HG03571 (cell line): ENCODE results near the gene TRIM36.

Experiments
- ATAC-seq: cut with Tn5 transposase; IDR thresholded peaks from one replicate; pipeline ENCODE4 v1.9.1; 2021; ENCODE audit not compliant: unreplicated experiment

Gene TRIM36

DNA sequence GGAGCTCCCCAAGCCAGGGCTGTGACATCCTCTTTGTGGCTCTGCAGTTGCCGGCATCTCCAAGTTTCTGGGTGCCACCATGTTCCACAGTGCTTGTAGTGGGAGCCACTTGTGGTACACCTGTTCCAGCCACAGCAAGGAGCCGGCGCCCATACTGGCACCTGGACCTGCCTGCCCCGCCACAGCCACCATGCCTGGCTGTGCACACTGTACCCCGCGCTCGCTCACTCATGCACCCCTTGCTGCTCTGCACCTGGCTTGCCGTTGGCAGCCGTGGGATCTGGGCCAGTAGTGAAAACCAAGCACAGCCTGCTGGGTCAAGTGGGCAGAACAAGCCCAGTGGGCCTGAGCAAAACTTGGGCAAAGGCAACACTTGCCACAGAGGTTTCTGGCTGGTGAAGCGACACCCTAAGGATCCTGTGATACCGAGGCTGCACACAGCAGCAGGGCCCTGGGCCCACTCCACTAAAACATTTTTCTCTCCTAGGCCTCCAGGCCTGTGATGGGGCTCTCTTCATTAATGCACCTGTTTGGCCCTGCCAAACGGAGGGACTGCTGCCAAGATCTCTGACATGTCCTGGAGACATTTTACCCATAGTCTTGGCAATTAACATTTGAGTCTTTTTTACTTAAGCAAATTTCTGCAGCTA lies 2.8 kb downstream of the TRIM36 start:
- no peak for ATAC-seq

DNA sequence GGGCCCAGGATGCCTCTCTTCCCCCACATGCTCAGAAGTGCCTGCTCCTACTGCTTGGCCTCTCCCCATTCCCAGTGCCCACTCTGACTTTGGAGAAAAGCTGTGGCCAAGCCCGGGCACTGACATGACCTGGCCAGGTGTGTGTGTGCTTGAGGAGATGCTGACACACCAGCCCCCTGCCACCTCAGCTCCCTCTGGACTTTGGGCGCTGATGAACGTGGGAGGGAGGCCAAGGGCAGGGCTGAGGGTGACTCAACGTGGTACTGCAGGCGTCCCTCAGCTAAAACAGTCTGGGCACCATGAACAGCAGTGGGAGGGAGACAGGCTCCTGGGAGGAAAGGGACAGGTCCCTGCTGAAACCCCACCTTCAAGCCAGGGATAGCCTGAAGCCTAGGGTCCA lies 3.9 kb downstream of the TRIM36 start:
- ATAC-seq = no peak

DNA sequence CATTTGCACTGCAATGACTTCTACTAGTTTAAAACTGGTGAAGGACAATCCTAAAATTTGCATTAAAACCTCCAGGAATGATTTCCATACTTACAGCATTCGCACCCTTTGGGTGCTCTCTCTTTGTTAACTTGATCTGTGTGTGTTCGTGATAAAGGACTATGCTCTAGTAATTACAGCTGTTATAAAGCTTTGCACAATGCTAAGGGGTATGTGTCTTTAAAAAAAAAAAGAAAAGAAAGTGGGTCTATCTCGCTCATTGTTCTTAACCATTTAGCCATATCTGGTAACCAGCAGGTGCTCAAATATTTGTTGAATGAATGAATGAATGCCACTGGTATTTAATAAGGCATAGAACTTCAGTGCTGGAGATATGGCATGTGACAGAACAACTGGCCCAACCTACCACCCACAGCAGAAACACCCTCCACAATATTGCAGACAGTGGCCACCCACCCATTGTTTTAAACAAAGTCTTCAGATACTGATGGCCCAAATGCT lies 8.7 kb downstream of the TRIM36 start:
- ATAC-seq = no peak

DNA sequence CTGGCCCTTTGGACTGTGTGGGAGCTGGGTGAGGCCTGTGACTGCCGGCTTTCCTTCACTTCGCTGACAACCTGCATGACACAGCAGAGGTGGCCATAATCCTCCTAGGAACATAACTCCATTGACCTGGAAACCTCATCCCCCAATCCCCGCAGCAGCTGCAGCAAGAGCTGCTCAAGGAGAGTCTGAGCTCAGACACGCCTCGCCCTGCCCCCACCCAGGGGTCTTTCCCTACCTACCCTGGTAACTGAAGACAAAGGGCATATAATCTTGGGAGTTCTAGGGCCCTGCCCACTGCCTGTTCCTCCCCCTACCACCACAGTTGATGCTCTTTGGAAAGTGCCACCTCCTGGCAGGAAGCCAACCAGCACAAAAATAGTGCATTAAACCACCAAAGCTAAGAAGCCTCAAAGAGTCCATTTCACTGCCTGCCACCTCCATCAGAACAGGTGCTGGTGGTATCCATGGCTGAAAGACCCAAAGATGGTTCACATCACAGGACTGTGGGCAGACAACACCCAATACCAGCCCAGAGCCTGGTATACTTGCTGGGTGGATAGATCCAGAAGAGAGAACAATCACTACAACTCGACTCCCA lies 18.4 kb downstream of the TRIM36 start:
- no peak for ATAC-seq

DNA sequence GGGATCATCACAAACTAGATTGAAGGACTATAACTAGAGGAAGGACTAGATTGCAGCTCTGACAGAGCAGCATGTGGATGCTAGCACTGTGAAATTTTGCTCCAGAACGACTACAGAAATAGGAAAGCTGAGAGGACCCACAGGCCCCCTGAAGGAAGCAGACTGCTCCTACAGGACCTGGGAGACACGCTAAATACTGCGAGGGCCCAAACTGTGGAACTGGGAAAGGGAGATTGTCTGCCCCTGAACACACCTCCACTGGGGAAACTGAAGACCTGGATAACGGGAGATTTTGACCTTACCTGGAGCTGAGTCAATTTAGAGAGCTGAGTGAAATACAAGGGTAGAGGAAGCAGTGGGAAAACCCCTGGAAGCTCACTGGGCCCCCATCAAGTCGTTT lies 19.2 kb downstream of the TRIM36 start:
- ATAC-seq = no peak

DNA sequence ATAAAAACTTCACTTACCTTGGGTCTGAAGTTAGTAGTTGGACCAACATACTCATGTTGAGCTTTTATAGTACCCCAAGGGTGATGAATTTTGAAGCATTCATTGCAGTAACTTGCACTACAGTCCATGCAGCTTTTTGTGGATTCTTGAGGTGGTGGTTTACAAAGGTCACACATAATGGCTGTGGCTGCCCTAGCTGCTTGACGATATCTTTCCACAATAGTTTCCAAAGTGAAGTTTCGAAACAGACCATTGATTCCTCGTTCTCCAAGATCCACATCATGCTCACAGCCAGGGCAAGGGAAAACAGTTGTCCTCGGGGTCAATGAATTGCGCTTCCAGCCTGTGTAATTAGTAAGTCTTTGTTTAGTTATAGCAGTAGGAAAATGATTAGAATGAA lies 22.7 kb downstream of the TRIM36 start:
- ATAC-seq = no peak

DNA sequence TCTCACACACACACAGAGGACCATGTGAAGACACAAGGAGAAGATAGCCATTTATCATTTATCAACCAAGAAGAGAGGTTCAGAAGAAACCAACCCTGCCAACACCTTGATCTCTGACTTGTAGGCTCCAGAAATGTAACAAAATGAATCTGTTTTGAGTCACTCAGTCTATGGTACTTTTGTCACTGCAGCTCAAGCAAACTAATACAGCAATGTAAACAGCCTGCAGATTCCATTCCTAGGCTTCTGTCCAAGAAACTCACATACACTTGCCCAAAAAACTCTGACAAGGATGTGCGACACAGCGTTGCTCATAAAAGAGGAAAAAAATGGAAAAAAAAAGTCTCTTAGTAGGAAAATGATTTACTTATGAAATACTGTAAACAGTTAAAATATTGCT lies 33.4 kb downstream of the TRIM36 start:
- no peak for ATAC-seq

DNA sequence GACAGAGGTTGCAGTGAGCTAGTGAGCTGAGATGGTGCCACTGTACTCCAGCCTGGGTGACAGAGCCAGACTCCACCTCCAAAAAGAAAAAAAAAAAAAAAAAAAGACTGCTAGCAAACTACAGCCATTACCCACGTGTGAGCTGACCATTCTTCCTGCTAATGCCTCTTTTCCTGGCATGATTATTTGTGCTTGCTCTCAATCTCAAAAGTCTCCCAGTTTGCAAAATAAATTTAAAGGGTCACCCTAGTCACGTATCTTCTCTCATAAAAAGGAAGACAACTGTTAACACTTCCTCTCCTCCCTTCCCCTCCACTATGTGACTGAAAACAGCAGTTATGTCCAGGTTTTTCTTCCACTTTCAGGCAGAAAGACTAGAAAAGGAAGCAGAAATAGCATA lies 37.2 kb downstream of the TRIM36 start:
- no peak for ATAC-seq

DNA sequence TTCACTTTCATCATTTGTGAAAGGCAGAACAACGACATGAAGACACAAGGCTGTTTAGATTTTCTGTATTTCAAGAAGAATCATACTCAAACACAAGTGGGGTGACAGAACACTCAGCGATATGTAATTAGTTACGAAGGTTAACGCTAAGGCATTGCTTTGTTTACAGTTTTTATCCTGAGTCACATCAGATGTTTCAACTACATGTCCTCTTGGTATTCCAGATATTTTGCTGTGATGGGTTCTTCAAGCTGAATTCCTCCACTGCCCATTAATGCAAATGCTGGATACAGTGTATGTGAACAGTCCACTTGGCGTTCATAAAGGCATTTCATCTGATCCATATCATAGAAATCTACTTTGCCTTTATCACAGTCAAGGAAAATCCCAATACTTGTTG lies 43.4 kb downstream of the TRIM36 start:
- no peak for ATAC-seq

DNA sequence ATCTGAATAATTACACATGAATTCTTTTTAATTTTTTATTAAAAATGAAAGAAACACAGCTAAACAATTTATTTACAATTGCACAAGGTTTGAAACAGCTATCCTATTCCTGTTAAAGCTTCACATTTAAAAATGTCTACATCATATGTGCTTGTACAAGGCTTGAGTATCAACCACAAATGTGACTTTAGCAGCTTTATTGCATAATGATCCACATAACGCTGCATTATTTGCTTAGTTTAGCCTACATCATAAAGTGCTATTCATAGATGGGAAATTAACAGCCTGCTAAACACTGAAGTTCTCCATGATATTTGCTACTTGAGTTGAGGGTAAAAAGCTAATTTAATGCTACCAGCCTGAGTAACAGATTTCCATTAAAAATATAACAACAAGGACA lies 45.0 kb downstream of the TRIM36 start:
- no peak for ATAC-seq

DNA sequence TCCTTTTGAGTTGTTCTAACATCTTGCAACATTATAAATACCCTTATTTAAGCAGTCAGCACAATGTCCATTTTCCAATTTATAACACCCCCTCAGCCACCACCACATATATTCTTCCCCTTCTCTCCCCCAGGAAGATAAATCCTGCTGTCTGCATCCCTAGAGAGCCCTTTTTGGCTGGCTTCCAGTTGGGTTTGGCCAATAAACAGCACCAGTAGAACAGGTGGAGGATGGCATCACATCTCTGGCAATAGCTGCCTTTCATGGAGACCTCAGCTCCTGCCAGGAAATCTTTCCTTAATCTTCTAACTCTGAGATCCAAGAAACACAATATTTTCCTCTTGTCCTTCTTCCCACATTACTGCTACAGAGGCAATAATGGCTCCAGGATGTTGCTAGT lies 53.7 kb downstream of the TRIM36 start:
- no peak for ATAC-seq

DNA sequence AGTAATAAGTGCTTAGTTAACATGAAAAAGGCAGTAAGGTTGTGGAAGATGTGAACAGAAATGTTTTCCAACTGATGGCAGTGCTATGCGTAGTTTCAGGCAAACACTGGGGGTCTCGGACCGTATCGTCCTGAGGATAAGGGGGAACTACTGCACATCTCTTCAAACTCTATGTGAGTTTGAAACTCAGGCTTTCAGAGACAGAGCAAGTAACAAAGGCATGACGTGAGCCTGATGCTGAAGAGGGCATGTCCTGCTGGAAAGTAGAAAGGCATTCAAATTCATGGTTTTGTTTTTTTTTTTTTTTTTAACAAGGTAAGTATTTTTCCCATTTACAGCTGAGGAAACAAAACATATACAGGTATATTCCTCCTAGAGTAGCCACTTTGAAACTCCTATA lies 59.9 kb downstream of the TRIM36 start:
- no peak for ATAC-seq

DNA sequence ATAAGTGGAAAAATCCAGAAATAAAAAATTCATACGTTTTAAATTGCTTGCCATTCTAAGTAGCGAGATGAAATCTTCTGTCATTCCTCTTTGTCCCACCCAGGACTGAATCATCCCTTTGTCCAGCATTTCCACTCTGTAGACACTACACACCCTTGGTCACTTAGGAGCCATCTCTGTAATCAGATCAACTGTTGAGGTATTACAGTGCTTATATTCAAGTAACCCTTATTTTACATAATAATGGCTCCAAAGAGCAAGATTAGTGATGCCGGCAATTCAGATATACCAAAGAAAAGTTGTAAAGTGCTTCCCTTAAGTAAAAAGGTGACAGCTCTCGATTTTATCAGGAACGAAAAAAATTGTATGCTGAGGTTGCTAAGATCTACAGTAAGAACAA lies 60.4 kb downstream of the TRIM36 start:
- ATAC-seq = no peak

DNA sequence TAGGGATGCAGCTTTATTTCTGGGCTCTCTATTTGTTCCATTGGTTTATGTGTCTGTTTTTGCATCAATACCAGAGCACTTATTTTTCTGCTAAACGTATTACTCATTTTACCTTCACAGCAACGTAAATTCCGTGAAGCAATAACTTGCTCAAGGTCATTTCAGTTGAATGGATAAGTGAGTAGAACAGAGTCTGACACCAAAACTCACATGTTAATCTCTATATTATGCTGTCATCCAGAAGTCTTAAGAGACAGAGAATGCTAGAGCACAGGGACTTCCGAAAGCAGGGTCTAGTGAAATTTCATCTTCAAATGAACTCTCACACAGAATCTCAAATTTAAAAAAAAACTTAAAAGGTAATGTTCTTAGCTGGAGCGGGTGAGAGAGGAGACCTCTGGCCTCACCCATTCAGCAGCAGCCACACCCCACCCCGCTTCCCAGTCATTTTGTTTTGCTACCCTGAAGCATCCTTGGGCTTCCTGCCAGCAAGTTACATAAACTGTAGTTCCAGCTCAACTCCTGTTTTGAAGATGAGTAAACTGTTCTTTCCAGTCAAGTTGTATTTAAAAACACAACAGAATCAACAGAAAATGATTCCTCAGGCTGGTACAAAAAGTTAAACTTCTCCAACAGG lies 69.3 kb downstream of the TRIM36 start:
- no peak for ATAC-seq

DNA sequence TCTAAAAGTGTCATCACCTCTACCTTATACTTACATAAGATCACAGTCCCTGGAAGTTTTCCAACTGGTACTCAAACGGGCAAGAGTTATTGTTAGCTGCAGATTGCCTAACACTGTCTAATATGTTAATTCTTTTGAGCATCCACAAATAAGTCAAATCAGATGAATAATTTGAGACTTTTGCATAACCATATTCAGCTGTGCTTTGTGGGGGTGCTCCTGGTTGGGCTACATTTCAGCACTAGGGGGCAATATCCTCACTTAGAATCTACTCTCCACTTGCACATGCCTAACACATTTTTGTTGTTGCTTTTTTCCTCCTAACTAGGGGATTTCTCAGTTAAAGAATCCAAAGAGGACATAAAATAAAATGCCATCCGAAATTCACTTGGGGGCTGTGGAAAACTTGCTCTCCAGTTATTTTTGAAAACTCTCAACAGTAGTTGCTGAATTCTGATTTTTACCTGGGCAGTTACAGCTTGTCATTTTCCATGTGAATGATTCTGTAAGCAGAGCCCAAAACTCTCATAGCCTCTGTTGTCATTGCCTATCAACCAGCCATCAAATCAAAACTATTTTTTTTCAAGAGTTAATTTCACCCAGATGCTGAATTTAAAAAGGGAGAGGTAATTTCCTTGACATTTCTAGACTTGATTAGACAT lies 71.5 kb downstream of the TRIM36 start:
- ATAC-seq = peak; percentile 78

DNA sequence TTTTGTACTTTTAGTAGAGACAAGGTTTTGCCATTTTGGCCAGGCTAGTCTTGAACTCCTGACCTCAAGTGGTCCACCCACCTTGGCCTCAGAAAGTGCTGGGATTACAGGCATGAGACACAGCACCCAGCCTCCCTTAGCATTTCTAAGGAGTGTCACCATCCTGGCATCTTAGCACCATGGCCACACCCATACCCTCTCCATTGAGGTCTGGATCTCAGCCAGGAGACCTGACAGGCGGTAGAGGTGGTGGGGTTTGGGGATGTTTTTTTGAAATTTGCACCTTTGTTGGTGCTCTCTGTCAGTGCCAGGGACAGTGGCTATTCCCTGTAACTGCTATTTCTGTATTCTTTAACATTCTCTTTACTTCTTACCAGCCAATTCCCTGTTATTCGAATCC lies 72.5 kb downstream of the TRIM36 start:
- no peak for ATAC-seq

DNA sequence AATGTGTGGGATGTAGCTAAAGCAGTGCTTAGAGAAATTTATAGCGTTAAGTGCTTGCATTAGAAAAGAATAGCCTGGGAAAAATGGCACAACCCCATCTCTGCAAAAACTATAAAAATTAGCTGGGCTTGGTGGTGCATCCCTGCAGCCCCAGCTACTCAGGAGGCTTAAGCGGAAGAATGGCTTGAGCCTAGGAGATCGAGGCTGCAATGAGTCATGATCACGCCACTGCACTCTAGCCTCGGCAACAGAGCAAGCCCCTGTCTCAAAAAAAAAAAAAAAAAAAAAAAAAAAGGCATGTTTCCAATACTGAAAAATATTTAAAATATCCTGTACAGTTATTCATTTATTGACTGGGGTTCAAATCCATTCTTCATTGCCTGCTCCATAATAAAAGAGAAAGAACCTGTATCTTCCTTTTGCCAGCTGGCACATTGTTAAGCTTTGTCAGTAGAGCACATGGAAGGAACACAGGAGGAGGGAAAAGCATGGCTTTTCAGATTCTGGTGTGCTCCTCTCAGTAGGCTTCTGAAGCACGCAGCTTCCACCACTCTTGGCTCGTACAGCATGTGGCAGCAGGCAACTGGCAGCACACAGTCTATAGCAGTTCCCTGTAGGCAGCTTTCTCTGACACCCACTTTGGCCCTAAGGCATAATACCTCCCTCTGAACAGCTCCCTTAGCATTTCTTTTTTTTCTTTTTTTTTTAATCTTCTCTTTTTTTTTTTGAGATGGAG lies 73.5 kb downstream of the TRIM36 start:
- ATAC-seq = no peak

DNA sequence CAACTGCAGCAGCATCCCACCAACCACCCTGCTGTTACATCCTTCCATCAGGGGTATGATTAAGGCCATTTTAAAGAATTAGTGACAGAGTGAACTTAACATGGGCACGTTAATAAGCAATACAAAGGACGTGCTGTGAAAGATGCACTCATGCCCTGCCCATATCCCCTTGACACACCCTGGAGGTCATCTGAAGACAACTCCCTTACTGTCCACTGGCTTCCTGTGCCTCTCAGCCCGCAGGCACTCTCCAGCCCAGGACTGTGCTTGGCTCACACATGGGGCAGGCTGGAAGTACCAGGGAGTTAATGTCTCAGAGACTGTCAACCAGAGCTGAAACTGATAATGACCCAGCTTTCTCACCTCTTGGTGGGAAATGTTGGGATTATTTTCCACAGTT lies 81.8 kb downstream of the TRIM36 start:
- no peak for ATAC-seq

DNA sequence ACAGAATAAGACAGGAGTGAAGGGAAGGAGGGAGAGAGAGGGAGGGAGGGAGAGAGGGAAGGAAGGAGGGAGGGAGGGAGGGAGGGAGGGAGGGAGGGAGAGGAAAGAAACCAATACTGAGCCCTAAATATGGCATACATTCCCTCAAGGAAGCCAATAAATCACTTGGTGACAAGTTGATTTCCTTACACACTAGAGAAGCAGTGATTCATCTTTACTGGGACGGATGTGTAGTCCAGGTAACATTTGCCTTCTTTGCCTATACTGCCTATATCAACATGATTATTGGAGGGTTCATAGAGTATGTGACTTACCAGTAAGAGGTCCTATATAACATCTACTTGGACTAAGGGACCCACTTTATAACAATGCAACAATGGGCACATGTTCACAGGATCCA lies 83.2 kb downstream of the TRIM36 start:
- ATAC-seq = no peak

DNA sequence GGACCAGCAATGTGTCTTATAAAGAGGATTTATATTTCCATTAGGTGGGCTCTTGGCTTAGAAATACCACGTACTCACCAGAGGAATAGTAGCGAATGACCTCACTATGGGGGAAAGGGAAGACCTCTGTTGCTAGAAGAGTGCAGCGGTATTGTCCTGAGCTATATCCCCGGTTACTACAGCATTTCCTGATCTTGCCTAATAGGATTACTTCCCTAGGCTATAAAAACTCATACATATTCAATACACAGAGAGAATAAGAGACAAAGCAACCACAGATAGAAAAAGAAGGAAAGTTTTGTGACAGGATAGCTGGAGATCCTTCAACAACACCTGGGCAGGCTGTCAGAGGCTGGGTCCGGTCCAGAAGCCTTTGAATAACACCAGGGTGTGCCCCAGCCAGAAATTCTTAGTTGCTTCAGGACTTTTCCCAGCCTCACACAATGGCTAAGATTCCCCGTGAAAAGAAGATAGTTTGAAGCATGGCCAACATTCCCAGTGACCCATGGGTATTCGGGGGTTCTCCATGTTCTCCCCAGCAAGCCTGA lies 85.4 kb downstream of the TRIM36 start:
- ATAC-seq = no peak
